Astrocyte of the spinal cord (primary cell): ENCODE results near the gene IL13RA1.
"Not testable (repeated sequence)": the region's sequence is repeated elsewhere in the genome, so short reads cannot be mapped to it uniquely, and the experiment has no call there.

Source experiments
- DNase-seq: peaks from one replicate; pipeline ENCODE4 v3.0.0; 2011; ENCODE audit warnings: low read depth, low spot score
- H3K4me3 ChIP-seq: 2 replicates; pipeline ENCODE4 v1.5.1; 2011; ENCODE audit warnings: low read depth, mild to moderate bottlenecking, low read length, moderate library complexity
- in situ Hi-C: cut with HindIII; loops from 2 replicates; pipeline ENCODE4 v1.10.0; 2017; ENCODE audit warnings: low sequenced_read_pairs
- TF ChIP-seq, protein P1 (sequence below): IDR thresholded peaks from 2 replicates; pipeline ENCODE4 v1.5.1; 2012; ENCODE audit warnings: low read depth, mild to moderate bottlenecking, low read length, inconsistent platforms

Gene IL13RA1

DNA sequence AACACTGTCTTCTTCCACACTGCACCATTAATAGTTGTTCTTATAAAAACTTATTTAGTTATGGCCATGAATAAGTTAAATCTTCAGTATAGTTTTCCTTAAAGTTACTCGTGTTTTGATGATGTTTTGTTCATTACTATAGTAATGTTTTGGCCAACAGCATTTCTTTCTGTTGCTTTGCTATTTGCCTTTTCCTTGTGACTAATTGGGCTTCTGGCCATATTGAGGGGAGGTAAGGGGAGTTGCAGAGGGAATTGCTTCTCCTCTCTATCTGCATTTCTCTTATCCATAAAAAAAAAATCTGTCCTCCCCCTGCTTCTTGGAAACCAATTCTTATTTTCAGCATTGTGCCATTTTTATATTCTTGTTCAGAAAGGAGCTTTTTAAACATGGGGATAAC is 53.5 kb downstream of the IL13RA1 start:
- TF ChIP-seq, protein P1, sequence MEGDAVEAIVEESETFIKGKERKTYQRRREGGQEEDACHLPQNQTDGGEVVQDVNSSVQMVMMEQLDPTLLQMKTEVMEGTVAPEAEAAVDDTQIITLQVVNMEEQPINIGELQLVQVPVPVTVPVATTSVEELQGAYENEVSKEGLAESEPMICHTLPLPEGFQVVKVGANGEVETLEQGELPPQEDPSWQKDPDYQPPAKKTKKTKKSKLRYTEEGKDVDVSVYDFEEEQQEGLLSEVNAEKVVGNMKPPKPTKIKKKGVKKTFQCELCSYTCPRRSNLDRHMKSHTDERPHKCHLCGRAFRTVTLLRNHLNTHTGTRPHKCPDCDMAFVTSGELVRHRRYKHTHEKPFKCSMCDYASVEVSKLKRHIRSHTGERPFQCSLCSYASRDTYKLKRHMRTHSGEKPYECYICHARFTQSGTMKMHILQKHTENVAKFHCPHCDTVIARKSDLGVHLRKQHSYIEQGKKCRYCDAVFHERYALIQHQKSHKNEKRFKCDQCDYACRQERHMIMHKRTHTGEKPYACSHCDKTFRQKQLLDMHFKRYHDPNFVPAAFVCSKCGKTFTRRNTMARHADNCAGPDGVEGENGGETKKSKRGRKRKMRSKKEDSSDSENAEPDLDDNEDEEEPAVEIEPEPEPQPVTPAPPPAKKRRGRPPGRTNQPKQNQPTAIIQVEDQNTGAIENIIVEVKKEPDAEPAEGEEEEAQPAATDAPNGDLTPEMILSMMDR, result no peak
- DNase-seq, result peak; percentile 7
- in situ Hi-C loops, result no loop called here
- no peak overlapping the region for H3K4me3 ChIP-seq

DNA sequence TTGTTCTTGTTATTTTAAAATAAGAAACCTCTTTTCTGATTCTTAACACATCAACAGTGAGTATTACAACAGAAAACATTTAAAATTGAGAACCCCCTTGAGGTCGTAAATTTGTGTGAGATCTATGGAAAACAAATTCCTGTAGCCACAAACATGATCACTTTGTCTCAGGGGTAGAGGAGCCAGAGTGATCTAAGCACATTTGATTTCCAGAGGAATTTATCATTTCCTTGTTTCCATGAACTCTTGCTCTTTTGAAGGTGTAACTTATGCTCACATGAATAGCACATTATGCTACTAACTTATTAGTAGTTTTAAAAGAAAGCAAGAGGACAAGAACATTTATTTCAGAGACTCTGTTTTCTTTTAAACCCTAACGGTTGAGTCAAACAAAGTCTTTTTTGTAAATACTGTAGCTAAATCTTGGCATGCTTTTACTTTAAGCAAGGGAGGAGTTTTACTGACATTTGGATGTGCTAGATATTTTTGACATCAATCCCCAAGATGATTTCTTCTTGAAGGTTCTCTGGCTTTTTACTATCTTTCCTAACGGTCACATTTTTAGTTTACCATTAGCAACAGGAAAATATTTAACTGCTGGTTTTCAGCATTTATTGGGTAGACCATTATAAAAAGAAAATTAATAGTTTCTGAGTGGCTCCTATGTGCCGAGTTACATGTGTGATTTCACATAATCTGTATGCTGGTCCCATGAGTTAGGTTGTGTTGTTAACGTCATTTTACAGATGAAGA is 68.3 kb downstream of the IL13RA1 start:
- in situ Hi-C loops, result no loop called here

DNA sequence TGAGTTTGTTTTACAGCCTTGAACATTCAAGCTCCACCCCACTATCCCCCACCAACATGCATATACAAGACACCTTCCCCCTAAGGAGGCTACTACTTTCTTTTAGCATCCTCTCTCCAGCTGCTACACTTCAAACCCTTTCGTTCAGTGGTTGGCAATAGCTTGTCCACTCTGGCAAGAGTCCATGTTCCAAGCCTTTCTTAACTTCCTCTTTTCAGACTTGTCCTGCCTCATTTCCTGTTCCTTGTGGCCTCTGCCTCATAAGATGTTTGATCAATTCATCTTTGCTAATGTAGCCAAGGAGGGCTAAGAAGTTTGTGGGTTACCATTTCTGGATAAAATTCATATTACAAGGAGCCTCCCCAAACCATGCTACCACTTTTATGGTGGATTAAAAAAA is 75.5 kb downstream of the IL13RA1 start:
- H3K4me3 ChIP-seq, result no peak overlapping the region
- DNase-seq, result peak; percentile 7
- TF ChIP-seq, protein P1, result no peak
- in situ Hi-C loops, result no loop called here

More for the DNA sequence above, 68.3 kb downstream of the IL13RA1 start:
- DNase-seq, result no peak
- TF ChIP-seq, protein P1, result no peak
- no peak overlapping the region for H3K4me3 ChIP-seq

DNA sequence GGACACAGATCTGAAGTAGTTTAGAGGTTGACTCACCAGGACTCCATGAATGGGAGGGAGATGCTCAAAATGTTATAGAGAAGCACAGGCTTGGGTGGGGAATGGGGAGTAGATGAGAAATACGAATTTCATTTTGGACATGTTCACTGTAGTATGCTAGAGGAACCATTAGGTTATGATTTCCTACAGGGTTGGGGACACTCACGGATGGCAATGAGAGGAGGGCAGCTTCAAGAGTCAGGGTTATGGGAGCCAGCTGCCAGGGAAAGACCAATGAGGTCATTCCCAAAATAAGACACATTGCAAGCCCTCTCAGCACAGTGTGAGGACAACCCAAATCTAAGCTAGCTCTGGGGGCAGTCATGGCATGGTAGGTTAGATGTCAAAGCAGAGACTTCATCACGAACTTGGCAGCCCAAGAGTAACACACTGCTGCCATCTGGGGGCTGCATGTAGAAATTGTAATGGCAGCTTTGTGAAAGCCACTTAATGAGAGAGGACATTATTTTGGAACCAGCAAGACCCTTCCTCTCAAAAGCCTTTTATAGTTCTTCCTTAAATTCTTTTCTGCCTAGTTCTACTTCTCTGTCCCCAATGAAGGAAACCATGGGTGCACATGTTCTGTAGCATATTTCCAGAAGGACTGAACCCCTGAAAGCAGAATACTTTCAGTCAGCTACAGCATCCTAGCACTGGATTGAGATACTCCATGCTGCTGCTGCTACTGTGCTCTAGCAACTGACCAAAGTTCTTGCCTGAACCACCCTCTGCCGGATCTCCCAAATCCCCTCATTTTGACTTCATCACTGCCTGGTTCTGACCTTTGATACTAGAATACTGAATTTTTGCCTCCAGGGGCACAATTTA is 80.0 kb downstream of the IL13RA1 start:
- in situ Hi-C loops, result no loop called here
- TF ChIP-seq, protein P1, result peak; percentile 64
- peak; percentile 42 for DNase-seq
- no peak overlapping the region for H3K4me3 ChIP-seq

DNA sequence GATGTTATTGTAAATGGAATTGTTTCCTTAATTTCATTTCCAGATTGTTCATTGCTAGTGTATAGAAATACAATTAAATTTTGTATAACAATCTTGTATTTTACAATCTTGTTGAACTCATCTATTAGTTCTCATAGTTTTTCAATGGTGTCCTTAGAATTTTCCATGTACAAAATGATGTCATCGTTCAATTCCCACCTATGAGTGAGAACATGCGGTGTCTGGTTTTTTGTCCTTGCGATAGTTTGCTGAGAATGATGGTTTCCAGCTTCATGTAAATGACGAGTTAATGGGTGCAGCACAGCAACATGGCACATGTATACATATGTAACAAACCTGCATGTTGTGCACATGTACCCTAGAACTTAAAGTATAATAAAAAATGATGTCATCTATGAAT is 89.9 kb downstream of the IL13RA1 start:
- H3K4me3 ChIP-seq, in situ Hi-C loops, DNase-seq: not testable (repeated sequence)

DNA sequence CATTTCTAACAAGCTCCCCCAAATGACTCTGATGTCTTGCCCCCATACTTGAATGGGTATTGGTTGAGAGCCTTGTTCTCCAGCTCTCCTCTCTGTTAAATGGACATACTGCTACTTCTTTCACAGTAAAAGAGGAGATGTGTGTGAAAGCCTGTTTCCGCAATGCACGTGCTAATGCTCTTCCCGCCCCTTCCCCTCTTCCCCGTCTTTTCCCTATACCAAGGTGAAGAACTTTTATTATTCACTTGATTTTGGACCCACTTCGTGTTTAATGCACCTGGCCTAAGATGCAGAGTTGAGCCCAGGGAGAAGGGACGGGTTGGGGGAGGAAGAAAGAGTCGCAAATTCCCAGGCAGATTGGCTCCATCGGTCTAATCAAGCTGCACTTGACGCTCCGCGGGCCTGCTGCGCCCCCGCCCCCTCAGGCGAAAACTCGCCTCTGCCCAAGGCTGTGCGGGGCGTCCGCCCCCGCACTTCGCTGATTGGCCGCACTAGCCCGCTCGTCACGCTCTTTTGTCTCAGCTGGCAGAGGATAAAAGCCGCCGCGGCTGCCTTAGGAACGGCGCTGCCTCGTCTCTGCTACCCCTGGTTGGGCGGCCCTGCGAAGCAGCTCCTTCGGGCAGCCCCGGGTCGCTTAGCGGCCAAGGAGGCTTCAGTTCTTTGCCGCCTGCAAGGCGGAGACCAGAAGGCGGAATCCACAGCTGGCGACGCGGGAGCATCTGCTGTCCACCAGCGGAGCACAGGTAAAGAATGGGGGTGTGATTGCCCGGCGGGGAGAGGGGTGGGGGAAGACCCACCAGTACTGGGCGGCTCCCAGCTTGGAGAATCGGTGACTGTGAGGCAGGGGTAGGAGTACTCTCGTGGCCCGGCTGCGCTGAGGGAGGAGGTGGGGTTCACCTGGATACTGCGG is 96.1 kb downstream of the IL13RA1 start, which contains the start of gene ZCCHC12:
Gene ZCCHC12, plus strand, starts transcription at position 562 of the 910 bp plus-strand sequence. CDS start 1,421 bp downstream, outside the sequence.
- TF ChIP-seq, protein P1, result no peak
- in situ Hi-C loops, result no loop called here
- peak; percentile 59 for DNase-seq
- peak within 1 kb of the TSS; percentile 32 for H3K4me3 ChIP-seq
